Measurements from ENCODE around the gene PRDX5. TPM values are rescaled to one million over a fixed set of nuclear protein-coding genes. Genes with fewer than 3 reads are reported as not detected.
A peak's percentile ranks its signal among the peaks of the same experiment; 100 is the strongest.
"Not testable (repeated sequence)": the region's sequence is repeated elsewhere in the genome, so short reads cannot be mapped to it uniquely, and the experiment has no call there.

The PRDX5 gene
- total RNA-seq, 2 experiments from 2014 or later: 137 to 139 TPM

DNA sequence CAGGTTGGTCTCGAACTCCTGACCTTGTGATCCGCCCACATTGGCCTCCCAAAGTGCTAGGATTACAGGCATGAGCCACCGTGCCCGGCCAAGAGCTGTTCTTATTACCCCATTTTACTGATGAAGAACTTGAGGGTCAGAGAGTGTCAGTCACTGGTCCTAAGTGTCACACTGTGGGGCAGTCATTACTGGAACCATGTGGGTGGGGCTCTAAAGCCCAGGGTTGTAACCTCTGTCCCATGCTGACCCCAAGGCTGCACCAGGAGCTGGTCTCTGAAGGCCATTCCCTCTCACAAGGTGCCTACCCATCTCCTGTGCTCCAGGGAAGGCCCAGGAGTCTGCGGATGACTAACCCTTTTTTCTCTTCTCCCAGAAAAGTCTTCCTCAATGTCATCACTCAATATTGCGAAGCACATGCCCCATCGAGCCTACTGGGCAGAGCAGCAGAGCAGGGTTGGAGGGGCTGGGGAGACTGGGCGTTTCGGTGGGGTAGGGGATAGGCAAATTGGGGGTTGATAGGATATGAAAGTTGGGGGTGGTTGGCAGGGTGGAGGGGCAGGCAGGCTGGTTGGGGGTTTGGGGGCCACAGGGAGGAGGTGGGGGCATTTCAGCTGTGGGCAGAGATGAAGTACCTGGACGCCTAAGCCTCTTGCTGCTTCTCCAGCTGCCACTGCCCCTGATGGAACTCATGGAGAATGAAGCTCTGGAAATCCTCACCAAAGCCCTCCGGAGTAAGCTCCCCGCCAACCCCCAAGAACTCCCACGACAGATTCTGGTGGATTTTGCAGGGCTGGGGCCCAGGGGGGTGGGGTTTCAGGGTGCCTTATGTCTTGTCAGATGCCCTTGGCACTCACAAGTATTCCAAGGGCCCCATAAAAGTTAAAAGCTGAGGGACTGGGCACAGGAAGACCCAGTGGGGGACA, 14.6 kb upstream of the PRDX5 start:
- Mint-ChIP-seq H3K36me3 (ENCODE audit: low read depth) (peaks cover 11% of the 10 kb centered on the region), H3K9me3 (no peaks in the 10 kb centered on the region), H3K4me1 (peaks cover 46% of the 10 kb centered on the region), H3K27me3 (peaks cover 26% of the 10 kb centered on the region), H3K27ac (peak overlapping the region; percentile 97), H3K4me3 (peak overlapping the region; percentile 87)
- ChIA-PET POLR2A (interaction anchor here (0.8 to 5.4 kb wide), 16 partner anchors 11 to 160 kb away, joined by 3 to 77 read pairs (median 4); partner anchors contain the start of genes BAD, DNAJC4, FERMT3 and GPR137), CTCF (interaction anchor here (0.7 to 6.3 kb wide), 25 partner anchors 11 to 485 kb away, joined by 3 to 154 read pairs (median 6); partner anchors contain the start of genes BAD, DNAJC4, FERMT3 and FKBP2)
- no peak for DNase-seq

DNA sequence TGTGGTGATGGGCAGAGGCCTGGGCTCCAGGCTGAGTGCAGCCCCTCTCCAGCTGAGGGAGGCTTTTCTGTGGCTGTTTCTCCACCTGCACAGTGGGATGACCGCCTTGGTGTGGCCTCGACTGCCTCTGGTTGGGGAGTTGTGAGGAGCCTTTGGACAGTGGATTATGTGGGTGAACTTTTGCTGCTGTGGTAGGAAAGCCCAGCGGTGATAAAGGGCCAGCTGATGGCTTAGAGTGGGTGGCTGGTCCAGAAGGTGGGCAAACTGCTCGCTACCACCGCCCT, 13.9 kb upstream of the PRDX5 start:
- POLR2A ChIA-PET: interaction anchor here (1.0 to 5.4 kb wide), 15 partner anchors 11 to 161 kb away, joined by 3 to 77 read pairs (median 4); partner anchors contain the start of genes BAD, DNAJC4, FERMT3 and GPR137
- Mint-ChIP-seq H3K4me3 (peak overlapping the region; percentile 87), H3K36me3 (ENCODE audit: low read depth) (peaks cover 11% of the 10 kb centered on the region), H3K9me3 (no peaks in the 10 kb centered on the region), H3K27me3 (peaks cover 20% of the 10 kb centered on the region), H3K27ac (peak overlapping the region; percentile 97), H3K4me1 (peaks cover 46% of the 10 kb centered on the region)
- CTCF ChIA-PET: interaction anchor here (0.9 to 6.3 kb wide), 25 partner anchors 11 to 122 kb away, joined by 3 to 154 read pairs (median 6); partner anchors contain the start of genes BAD, DNAJC4, FERMT3 and FKBP2
- no peak for DNase-seq

- H3K27ac Mint-ChIP-seq: peak overlapping the region; percentile 97
- DNase-seq: peak; percentile 95
- H3K27me3 Mint-ChIP-seq: peaks cover 18% of the 10 kb centered on the region
- ChIA-PET CTCF (interaction anchor here (0.6 to 6.3 kb wide), 33 partner anchors 10 to 303 kb away, joined by 3 to 154 read pairs (median 5); partner anchors contain the start of genes BAD, DNAJC4, FERMT3 and FKBP2), POLR2A (interaction anchor here (0.8 to 5.4 kb wide), 21 partner anchors 10 to 474 kb away, joined by 3 to 77 read pairs (median 4); partner anchors contain the start of genes BAD, CCDC88B, DNAJC4 and FERMT3)
- H3K9me3 Mint-ChIP-seq: no peaks in the 10 kb centered on the region
- peaks cover 14% of the 10 kb centered on the region for H3K36me3 Mint-ChIP-seq (ENCODE audit: low read depth)
- H3K4me1 Mint-ChIP-seq: peaks cover 48% of the 10 kb centered on the region
- H3K4me3 Mint-ChIP-seq: peak overlapping the region; percentile 87
Measured at GRCh38 chr11:64304316-64305072, 13.4 kb upstream of the PRDX5 start.

DNA sequence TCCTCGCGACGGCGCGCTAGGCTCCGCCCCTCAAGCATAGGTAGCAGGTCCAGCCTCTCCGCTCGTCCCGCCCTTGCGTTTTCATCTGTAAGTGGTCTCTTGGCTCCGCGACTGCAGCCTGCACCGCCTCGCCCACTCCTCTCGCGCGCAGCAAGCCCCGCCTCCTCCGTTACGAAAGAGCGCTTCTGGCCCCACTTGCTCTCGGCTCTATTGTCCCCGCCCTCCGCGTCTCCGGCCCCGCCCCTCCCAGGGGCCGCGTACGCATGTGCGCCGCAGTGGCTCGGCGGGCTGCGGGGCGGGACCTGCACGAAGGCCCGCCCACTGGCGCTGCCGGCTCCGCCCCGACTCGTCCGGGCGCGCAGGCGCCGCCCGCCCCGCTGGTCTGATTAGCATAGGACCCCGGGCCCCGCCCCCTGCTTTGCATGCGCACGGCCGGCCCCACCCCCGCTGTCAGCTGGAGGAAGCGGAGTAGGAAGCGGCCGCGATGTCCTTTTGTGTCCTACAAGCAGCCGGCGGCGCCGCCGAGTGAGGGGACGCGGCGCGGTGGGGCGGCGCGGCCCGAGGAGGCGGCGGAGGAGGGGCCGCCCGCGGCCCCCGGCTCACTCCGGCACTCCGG, 12.7 kb upstream of the PRDX5 start, which contains the start of gene ESRRA:
TSS of gene ESRRA (plus strand) at position 450 of the 616 bp plus-strand sequence. CDS start 1,656 bp downstream, outside the sequence.
- H3K9me3 Mint-ChIP-seq: no peaks in the 10 kb centered on the region
- CTCF ChIA-PET: interaction anchor here (0.6 to 6.3 kb wide), 26 partner anchors 9 to 303 kb away, joined by 3 to 154 read pairs (median 6); partner anchors contain the start of genes BAD, DNAJC4, FERMT3 and FKBP2
- H3K36me3 Mint-ChIP-seq (ENCODE audit: low read depth): peaks cover 14% of the 10 kb centered on the region
- POLR2A ChIA-PET: interaction anchor here (0.8 to 5.4 kb wide), 17 partner anchors 10 to 473 kb away, joined by 3 to 77 read pairs (median 8); partner anchors contain the start of genes BAD, CCDC88B, DNAJC4 and FERMT3
- peaks cover 13% of the 10 kb centered on the region for H3K27me3 Mint-ChIP-seq
- H3K27ac Mint-ChIP-seq: peak within 1 kb of the TSS; percentile 97
- H3K4me1 Mint-ChIP-seq: peaks cover 45% of the 10 kb centered on the region
- peak within 1 kb of the TSS; percentile 99 for H3K4me3 Mint-ChIP-seq
- peak; percentile 100 for DNase-seq

DNA sequence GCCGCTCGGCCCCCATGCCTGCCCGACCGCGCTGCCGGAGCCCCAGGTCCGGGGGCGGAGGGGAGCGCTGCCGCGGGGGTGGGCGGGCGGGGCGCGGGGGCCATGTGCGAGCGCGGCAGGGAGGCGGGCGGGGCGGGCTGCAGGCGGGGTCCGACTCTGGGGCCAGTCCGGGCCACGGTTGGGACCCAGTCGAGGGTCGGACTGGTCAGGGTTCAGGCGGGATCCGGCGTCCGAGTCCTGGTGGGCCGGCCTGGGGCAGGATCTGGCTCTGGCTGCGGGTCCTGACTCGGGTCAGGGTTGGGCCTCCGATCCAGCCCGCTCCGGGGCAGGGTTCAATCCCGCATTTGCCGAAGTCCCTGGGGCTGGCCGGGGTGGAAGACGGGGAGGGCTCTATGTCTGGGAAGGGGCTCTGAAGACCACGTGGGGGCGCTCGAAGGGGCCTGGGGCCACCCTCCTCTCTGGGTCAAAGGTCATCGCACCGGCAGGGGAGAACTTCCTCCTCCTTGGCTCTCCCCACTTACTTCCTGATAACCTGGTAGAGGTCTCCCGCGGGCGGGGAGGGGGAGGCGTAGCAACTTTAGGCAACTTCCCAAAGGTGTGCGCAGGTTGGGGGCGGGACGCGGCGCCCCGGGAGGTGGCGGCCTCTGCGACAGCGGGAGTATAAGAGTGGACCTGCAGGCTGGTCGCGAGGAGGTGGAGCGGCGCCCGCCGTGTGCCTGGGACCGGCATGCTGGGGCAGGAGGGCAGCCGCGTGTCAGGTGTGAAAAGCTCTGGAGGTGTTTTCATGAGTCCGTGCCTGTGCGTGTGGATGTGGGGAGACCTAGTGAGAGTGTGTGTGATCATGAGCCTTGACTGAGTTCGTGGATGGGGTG, 12.0 kb upstream of the PRDX5 start:
- DNase-seq: peak; percentile 77
- Mint-ChIP-seq H3K27me3 (peaks cover 5% of the 10 kb centered on the region), H3K27ac (peak overlapping the region; percentile 93), H3K36me3 (ENCODE audit: low read depth) (peaks cover 16% of the 10 kb centered on the region), H3K4me3 (peak overlapping the region; percentile 99), H3K9me3 (no peaks in the 10 kb centered on the region), H3K4me1 (peaks cover 40% of the 10 kb centered on the region)
- CTCF ChIA-PET: interaction anchor here (0.6 to 6.3 kb wide), 8 partner anchors 11 to 119 kb away, joined by 3 to 154 read pairs (median 11); partner anchors contain the start of genes FERMT3, PRDX5 and TRMT112
- POLR2A ChIA-PET: interaction anchor here (1.3 to 5.4 kb wide), 6 partner anchors 11 to 61 kb away, joined by 4 to 68 read pairs (median 30); partner anchors contain the start of genes BAD, GPR137, PPP1R14B and PRDX5

GRCh38 chr11:64306563-64306875, 11.4 kb upstream of the PRDX5 start:
- peaks cover 18% of the 10 kb centered on the region for H3K36me3 Mint-ChIP-seq (ENCODE audit: low read depth)
- H3K4me1 Mint-ChIP-seq: peaks cover 39% of the 10 kb centered on the region
- CTCF ChIA-PET: interaction anchor here (0.6 to 6.3 kb wide), 3 partner anchors 11 to 62 kb away, joined by 3 to 80 read pairs (median 11); partner anchors contain the start of genes PRDX5 and TRMT112
- peaks cover 4% of the 10 kb centered on the region for H3K27me3 Mint-ChIP-seq
- POLR2A ChIA-PET: interaction anchor here (4.4 to 5.4 kb wide), 2 partner anchors 11 to 22 kb away, joined by 41 to 68 read pairs; partner anchors contain the start of genes BAD, GPR137, PRDX5 and TRMT112
- H3K9me3 Mint-ChIP-seq: no peaks in the 10 kb centered on the region
- no peak for DNase-seq
- peak overlapping the region; percentile 93 for H3K27ac Mint-ChIP-seq
- H3K4me3 Mint-ChIP-seq: peak overlapping the region; percentile 99

DNA sequence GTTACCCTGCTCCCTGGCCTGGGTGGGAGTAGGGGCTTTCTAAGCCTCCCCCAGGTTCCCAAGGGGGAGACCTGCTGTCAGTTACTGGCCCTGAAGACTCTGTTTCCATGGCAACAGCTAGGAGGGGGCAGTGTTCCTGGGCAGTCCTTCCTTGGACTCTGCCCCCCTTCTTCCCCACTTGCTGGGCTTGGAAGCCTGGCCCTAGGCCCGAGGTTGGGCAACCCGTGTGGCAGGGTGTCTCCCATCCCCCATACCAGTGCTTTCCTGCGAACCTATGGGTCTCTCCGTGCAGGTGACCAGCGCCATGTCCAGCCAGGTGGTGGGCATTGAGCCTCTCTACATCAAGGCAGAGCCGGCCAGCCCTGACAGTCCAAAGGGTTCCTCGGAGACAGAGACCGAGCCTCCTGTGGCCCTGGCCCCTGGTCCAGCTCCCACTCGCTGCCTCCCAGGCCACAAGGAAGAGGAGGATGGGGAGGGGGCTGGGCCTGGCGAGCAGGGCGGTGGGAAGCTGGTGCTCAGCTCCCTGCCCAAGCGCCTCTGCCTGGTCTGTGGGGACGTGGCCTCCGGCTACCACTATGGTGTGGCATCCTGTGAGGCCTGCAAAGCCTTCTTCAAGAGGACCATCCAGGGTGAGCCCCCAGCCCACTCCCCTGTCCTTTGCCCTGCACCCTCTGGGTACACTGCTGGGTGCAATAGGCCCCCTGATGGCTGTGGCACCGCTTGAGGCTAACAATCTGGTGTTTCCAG, 10.9 kb upstream of the PRDX5 start:
- peaks cover 18% of the 10 kb centered on the region for H3K36me3 Mint-ChIP-seq (ENCODE audit: low read depth)
- no peak for DNase-seq
- H3K27me3 Mint-ChIP-seq: no peaks in the 10 kb centered on the region
- POLR2A ChIA-PET: interaction anchor here (4.4 to 5.4 kb wide), 2 partner anchors 11 to 22 kb away, joined by 41 to 68 read pairs; partner anchors contain the start of genes BAD, GPR137, PRDX5 and TRMT112
- CTCF ChIA-PET: interaction anchor here (0.6 to 2.0 kb wide), 2 partner anchors 11 to 62 kb away, joined by 3 to 11 read pairs; partner anchors contain the start of genes PRDX5 and TRMT112
- no peaks in the 10 kb centered on the region for H3K9me3 Mint-ChIP-seq
- H3K27ac Mint-ChIP-seq: peak overlapping the region; percentile 10
- H3K4me3 Mint-ChIP-seq: peak overlapping the region; percentile 99
- peaks cover 34% of the 10 kb centered on the region for H3K4me1 Mint-ChIP-seq

DNA sequence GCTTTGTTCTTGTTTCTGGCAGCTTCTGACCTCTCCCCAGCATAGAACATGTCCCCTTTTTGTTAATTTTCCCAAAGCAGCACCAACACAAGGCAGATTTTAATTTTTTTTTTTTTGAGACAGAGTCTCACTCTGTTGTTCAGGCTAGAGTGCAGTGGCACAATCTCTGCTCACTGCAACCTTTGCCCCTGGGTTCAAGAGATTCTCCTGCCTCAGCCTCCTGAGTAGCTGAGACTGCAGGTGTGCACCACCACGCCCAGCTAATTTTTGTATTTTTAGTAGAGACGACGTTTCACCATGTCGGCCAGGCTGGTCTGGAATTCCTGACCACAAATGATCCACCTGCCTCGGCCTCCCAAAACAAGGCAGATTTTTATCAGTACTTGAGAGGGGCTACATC, 10.1 kb upstream of the PRDX5 start:
- Mint-ChIP-seq H3K4me3 (peak overlapping the region; percentile 13), H3K36me3 (ENCODE audit: low read depth) (peaks cover 23% of the 10 kb centered on the region), H3K27ac (peak overlapping the region; percentile 3), H3K4me1 (peaks cover 40% of the 10 kb centered on the region)
- DNase-seq, H3K9me3 Mint-ChIP-seq, H3K27me3 Mint-ChIP-seq: not testable (repeated sequence)
- CTCF ChIA-PET: interaction anchor here (2.0 kb wide), 1 partner anchor 10 kb away, joined by 11 read pairs; the partner anchor contains the start of genes PRDX5 and TRMT112
- POLR2A ChIA-PET: interaction anchor here (5.4 kb wide), 1 partner anchor 10 kb away, joined by 68 read pairs; the partner anchor contains the start of genes PRDX5 and TRMT112

DNA sequence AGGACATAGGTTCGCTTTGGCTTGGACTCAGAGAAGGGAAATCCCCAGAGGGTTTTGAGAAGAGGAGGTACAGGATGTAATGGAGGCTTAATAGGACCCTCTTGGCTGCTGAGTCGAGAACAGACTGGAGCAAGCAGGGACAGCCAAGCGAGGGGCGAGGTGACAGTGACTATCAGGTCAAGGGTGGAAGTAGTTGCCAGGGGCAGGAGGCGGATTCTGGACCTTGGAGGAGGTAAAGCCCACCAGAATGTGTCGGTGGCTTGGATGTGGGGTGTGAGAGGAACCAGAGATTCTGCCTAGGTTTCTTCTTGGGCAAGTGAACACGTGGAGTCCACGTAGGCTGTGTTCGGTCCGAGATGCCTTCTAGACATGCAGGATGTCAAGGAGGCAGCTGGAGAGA, 5.0 kb upstream of the PRDX5 start:
- ChIA-PET POLR2A (interaction anchor here (1.3 kb wide), 1 partner anchor 19 kb away, joined by 4 read pairs; no protein-coding TSS in a partner anchor), CTCF (interaction anchor here (0.6 to 2.4 kb wide), 2 partner anchors 16 to 19 kb away, joined by 3 to 7 read pairs; no protein-coding TSS in a partner anchor)
- Mint-ChIP-seq H3K4me1 (peaks cover 44% of the 10 kb centered on the region), H3K36me3 (ENCODE audit: low read depth) (peaks cover 41% of the 10 kb centered on the region), H3K9me3 (no peaks in the 10 kb centered on the region), H3K4me3 (no peak overlapping the region), H3K27me3 (no peaks in the 10 kb centered on the region), H3K27ac (peak overlapping the region; percentile 57)
- no peak for DNase-seq

GRCh38 chr11:64313491-64314145, 4.3 kb upstream of the PRDX5 start:
- H3K36me3 Mint-ChIP-seq (ENCODE audit: low read depth): peaks cover 44% of the 10 kb centered on the region
- no peak overlapping the region for H3K4me3 Mint-ChIP-seq
- no peak for DNase-seq
- CTCF ChIA-PET: interaction anchor here (1.3 to 2.4 kb wide), 2 partner anchors 9 to 18 kb away, joined by 5 to 7 read pairs; partner anchors contain the start of gene ESRRA
- H3K27ac Mint-ChIP-seq: peak overlapping the region; percentile 57
- H3K9me3 Mint-ChIP-seq: no peaks in the 10 kb centered on the region
- H3K27me3 Mint-ChIP-seq: no peaks in the 10 kb centered on the region
- H3K4me1 Mint-ChIP-seq: peaks cover 47% of the 10 kb centered on the region
- POLR2A ChIA-PET: interaction anchor here (1.5 kb wide), 1 partner anchor 107 kb away, joined by 5 read pairs; the partner anchor contains the start of gene FERMT3

Data from activated CD4-positive, alpha-beta memory T cell treated with anti-CD3 and anti-CD28 coated beads, Interleukin-2, amount 10 ng/mL, durations not matched to agents 7 days and 5 days (primary cell).